HG02588 (cell line): ENCODE data around the gene METTL22.

Experiments
- ATAC-seq: cut with Tn5 transposase; IDR thresholded peaks from one replicate; pipeline ENCODE4 v1.9.1; 2021; ENCODE audit warnings: mild to moderate bottlenecking, moderate library complexity; ENCODE audit not compliant: unreplicated experiment

Gene METTL22, protein sequence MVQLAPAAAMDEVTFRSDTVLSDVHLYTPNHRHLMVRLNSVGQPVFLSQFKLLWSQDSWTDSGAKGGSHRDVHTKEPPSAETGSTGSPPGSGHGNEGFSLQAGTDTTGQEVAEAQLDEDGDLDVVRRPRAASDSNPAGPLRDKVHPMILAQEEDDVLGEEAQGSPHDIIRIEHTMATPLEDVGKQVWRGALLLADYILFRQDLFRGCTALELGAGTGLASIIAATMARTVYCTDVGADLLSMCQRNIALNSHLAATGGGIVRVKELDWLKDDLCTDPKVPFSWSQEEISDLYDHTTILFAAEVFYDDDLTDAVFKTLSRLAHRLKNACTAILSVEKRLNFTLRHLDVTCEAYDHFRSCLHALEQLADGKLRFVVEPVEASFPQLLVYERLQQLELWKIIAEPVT

DNA sequence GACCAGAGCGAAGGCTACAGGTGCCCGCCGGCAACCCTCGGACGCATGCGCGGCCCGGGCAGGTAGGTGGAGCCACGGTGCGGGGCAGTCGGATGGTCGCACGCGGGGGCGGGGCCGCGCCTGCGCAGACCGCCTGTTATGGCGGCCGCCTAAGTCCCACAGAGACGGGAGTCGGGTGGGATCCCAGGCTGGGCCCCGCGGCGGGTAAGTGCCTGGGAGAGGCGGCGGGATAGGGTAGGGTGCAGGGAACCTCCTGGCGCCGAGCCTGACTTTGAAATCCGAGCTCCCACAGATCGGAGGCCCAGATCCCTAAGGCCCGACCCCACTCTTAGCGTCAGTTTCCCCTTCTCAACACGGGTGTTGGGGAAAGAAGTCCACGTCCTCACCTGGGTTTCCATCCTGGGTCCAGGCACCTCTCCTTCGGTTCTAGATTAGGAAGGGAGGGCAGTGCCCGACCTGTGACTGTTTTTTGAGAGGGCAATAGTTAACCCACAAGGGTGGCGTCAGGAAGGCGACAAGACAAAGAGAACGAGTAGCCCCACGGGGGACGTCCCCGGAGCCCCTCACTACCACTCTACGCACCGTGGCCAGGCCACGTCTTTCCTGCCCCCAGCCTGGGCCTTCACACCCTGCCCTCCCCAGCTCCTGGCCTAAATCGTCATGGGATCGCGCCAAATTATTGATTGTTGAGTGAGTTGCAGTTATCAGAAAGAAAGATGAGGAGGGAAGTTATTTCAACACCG is at the start of gene METTL22:
METTL22 (plus strand) TSS at position 127 of the 743 bp plus-strand sequence. CDS start 3,968 bp downstream, outside the sequence.
- ATAC-seq = peak; percentile 91

DNA sequence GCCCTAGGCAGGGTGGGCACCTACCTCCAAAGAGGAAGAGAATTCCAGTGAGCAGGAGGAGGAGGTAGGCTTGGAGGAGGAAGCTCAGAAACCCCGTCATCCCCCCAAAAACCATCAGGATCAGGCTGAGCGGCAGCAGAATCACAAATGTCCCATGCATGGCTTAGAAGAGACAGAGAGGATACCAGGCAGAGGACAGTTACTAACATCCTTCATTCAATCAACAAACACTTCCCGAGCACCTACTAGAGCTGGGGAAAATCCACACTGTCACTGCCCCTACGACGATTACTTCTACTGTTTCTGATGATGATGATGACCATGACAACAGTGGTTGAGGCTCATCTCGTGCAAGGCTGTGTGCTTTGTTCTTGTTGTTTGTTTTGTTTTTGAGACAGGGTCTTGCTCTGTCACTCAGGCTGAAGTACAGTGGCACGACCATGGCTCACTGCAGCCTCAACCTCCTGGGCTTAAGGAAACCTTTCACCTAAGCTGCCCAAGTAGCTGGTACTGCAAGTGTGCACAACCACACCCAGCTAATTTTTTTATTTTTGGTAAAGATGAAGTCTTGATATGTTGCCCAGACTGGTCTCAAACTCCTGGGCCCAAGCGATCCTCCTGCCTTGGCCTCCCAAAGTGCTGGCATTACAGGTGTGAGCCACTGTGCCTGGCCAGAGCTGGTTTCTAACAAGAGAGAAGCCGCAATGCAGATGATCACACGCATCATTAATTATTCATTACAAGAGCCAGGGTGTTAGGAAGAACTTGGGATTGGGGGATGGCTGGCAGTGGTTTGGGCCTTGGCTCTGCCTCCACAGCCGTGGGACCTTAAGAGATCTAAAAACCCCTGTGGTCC is 49.2 kb upstream of the METTL22 start:
- ATAC-seq = no peak

DNA sequence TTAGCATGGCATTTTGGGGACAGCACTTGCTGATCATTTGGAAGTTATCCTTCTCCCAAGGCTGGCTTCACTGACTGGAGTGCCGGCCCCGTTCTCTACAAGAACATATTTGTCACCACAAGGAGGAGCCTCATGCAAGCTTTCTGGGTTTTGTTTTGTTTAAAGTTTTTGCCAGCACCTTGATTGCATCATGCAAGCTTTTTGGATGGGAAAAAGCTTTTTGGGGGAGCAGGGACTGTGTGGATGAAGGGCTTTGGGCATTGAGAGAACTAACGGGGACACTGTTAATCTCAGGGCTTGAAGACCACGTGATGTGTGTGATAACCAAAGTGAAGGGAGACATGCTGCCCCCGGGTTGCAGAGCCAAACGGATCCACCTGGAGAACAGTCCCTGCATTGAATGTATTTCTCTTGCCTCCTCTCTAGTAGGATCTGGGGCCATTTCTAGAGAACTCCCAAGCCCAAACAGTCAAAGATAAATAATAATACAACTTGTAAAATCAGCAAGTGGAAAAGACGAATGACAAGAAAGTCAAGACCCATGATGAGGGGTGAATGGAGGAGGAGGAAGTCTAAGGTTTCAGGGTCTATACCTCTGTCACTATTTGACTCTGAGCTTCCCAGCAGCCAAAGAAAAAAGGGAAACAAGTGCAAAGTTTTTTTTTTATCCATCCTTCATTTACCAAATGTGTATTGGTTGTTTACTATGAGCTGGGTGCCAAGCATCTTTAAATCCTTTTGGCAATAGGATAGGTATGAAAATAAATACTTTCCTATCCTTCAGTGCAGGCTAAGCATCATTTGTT is 48.4 kb upstream of the METTL22 start:
- ATAC-seq = no peak

DNA sequence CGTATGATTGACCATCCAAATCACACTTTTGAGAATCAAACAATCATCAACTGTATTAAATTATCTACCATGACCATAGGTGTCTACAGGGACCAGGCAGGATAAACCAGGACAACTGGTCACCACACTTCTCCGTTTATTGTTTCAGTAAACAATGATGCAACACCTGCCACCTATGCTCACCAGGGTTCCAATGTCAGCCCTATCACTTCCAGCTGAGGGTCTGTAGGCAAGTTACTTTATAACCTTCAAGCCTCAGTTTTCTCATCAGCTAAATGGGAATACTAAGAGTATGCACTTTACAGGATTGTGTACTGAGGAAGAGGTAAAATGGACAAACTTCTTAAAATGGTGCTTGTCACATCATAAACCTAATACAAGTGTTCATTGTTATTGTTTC is 46.1 kb upstream of the METTL22 start:
- no peak for ATAC-seq

DNA sequence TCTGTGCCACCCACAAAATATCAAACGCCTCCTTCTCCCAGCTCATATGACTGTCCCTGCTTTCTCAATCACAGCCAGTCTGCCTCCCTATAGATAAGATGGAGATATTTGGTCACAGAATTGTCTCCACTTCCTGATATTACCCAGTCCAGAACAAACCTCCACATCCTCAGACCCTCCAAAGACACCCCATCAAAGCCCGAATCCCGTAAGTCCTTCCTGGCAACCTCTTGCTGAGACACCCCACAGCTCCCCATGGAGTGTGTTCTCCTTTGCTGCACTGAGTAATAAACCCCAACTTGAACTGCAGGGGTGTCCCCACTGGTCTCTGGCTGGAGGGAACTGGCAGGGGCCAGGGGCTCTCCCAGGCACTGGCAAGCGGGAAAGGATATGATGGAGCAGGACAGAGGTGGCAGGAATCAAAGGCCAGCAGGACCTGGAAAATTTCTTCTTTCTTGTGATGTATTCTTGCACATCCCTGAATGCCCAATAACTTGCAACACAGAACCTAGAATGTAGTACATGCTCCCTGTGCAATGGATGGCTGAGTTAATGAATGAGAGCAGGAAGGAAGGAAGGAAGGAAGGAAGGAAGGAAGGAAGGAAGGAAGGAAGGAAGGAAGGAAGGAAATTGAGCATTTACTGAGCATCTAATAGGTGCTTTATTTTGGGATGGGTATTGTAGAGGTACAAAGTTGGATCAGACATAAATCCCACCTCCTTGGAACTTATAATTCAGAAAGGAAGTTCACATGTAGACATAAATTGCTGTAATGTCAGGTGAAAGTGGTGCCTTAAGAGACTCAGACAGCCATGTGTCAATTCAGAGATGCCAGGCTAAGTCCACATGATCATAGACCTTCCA is 45.1 kb upstream of the METTL22 start:
- ATAC-seq = no peak

DNA sequence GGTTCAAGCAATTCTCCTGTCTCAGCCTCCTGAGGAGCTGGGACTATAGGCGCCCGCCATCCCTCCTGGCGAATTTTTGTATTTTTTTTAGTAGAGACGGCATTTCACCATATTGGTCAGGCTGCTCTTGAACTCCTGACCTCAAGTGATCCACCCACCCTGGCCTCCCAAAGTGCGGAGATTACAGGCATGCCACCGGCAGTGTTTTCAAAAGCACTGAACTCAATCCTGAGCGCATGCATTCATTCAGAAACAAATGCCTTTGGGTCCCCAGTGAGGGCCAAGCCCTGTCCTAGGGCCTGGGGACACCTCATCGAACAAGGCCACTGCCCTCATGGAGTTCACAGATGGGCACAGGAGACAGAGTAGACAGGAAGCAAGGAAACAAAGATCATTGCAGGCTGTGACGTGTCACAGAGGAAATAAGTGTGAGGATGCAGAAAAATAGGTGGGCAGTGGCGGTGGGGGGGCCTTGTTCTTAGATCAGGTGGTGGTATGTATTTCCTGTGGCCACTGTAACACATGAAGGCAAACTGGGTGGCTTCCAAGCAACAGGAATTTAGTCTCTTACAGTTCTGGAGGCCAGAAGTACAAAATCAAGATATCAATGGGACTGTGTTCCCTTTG is 43.7 kb upstream of the METTL22 start:
- ATAC-seq = no peak

DNA sequence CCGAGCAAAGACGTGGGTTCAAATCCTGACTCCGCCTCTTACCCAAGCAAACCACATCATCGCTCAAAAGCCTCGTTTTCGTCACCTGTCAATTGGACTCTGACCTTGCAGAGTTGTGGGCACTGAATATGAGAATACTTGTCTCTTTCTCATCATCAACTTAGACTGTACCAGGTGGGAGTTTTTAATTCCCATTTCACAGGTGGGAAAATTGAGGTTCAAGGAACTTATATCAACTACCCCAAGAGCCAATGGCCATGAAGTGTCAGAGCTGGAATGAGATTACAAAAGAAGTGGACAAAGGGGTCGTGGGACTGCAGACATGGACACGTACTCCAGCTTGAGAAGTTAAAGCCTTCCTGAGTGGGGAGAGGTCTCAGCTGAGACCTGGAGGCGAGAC is 41.9 kb upstream of the METTL22 start:
- ATAC-seq = no peak

DNA sequence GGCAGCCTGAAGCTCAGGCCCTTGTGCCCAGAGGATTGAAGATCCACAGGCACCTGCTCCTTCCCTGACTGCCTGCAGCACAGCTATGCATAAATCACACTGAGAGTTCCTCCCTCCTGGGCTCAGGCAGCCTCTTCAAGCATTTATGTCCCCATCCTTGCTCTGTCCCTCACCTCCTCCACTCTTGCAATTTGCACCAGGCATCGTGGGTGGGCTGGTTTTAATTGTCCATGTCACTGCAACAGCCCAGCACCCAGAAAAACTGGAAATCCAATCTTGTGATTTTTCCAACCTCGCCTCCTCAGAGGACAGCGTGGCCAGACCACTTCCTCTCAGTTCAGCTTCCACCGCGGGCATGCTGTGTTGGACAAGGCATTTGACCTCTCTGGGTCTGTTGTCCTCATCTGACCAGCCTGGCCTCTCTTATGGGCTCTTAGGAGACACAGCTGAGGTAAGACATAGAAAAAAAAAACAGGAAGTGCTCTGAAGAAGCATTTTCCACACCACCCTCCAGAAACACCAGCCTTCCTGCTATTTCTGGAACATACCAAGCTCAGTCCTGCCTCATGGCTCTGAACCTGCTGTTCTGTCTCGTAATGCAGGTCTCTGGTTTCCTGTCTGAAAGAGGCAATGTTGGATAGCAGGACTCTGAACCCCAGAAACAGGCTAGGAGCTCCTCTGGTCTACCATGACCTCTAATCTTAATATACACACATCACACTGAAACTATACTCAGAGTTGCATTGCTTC is 39.5 kb upstream of the METTL22 start:
- ATAC-seq = no peak

DNA sequence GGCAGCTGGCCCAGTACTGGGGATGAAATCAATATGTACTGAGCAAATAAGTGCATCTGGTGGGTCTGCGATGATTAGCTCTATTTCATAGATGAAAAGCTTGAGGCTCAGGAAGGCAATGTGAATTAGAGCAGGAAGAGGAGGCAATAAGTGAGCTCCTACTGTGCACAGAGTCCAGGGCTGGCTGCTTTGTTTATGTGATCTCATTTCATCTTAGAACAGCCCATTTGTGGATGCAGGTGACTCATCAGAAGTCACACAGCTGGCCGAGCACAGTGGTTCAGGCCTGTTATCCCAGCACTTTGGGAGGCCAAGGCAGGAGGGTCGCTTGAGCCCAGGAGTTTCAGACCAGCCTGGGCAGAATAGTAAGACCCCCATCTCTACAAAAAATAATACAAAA is 38.3 kb upstream of the METTL22 start:
- no peak for ATAC-seq

DNA sequence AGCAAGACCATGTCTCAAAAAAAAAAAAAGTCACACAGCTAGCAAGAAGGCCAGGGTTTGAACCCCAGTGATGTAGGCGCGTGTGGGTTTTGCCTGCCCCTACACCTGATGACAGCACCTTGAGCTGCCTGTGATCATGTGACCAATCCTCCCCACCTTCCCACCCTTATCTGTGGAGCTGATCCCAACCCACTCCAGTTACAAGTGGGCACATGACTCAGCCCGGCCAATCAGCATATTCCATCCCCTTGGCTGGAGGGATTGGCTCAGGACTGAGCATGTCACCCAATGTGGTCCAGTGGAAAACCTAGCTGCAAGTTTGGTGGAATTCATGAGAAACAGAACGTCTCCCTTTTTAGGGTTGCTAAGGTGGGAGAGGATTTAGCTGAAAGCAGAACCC is 37.8 kb upstream of the METTL22 start:
- no peak for ATAC-seq

DNA sequence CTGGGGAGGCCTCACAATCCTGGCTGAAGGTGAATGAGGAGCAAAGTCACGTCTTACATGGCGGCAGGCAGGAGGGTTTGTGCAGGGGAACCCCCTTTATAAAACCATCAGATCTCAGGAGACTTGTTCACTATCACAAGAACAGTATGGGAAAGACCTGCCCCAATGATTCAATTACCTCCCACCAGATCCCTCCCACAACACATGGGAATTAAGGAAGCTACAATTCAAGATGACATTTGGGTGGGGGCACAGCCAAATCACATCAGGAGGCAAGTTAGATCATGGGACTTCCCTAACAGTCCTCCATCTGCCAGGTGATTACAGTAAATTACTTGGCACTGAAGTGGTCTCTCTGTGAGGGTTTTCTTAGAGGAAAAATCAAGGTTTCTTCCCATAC is 36.5 kb upstream of the METTL22 start:
- ATAC-seq = no peak

DNA sequence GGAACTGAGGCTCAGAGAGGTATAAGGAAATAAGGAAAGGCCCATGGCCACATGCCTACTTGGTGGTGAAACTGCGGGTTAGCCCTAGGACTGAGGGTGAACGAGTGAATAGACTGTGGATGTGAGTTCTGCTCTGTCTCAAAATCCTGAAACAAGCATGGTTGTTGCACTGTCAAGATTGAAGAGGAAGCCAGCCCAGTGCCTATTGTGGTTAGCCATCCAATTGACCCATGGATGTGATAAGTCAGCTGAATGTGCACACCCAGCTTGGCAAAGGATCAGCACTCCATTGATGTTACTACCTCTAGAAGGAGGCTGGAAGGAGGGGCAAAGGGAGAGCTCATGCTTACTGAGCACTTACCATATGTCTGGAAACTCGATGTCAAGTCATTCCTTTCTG is 35.6 kb upstream of the METTL22 start:
- ATAC-seq = no peak

DNA sequence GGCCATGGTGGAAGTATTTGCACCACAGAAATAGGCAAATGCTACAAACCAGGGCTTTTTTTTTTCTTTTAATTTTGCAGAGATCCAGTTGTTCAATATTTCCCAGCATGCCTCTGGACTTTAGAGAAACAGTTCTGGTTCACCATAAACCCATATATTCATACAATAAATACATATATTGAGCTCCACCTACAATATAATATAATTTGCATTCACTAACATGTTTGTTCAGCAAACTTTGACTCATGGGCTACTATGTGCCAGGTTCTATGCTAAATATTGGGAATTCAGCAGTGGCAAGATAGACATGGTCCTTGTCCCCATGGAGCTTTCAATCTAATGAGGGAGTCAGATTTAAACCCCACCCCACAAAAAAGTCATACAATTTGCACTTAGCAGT is 34.4 kb upstream of the METTL22 start:
- no peak for ATAC-seq

DNA sequence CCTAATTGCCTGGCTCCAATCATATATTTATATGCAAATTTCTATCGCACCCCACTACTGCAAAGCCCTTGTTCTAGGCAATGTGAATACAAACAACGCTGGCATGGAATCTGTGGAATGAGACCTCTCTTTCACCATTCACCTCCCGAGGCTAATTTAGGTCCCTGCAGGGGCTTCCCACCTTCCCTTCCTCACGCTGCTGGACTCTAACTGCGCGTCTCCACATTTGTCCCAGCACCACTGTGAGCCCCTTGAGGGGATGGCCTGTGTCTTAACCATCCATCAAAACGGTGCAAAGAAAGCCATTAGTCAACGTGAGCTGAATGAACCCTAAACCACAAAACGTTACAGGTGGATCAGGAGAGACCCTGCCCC is 32.8 kb upstream of the METTL22 start:
- ATAC-seq = no peak

DNA sequence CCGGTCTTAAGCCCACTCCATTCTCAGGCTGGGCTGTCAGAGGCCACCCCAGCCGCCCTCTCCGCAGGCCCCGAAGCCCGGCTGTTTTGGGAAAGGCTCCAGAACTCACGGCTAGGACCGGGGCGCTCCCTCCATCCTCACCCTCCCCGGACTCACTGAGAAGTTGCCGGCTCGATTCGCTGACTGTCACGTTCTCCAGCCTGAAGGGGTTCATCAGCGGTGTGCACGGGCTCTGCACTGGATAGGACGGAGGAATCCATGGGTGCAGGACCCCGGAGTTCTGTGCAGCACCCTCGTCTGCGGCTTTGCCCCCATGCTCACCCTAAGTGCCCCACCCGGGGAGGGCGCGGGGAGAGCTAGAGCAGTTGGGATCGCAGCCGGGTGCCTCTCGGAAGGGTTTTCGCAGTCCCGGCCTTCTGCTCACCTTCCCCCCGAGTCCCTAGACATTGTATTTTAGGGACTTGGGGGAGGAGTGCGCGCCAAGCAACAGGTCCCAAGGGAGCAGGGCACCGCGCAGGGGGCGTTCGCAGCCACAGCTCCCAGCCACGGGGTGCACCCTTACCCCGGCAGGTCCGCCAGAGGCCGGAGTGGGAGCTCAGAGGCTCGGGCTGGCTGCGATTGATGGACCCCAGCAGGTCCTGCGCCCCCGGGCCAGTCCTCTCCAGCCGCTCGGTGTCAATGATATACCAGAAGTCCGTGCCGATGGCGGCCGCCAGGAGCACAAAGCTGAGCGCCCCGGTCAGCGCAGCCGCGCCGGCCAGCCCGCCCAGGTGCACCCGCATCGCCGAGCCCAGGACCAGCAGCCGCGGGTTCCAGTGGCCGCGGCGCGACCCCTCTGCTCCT is 32.2 kb upstream of the METTL22 start:
- no peak for ATAC-seq

DNA sequence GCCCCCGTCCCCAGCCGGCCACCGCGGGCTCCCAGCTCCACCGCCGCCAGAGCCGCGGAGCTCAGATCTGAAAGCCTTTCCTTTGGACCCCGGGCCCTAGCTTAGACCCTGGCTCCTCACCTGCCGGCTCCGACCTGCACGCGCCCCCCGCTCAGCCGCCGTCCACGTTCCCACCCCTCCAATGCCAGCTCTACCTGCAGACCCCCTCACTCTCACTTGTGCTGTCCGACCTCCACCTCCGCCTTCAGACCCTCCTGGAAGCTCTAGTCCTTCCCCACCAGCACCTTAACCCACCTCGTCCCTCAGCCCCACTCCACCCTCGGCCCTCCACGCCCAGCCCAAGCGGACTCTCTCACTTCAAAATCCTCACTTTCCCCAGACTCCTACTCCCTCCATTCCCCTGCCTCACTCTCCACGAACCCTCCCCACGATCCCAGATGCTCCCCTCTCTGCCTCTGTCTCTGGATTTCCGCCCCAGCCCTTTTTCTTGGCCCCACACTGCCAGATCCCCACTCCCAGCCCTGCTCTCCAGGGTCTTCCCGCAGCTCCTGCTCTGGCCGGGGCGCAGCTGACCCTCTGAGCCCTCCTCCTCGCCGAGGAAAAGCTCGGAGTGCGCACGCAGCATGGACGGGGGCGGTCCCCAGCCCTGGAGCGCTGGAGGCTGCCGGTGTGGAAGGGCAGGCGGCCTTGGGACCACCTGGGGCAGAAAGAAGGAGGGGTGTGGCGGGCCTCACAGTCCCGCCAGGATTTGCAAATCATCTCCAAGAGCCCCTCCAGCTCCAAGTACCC is 31.4 kb upstream of the METTL22 start, which contains the start of gene TMEM114:
TMEM114 (minus strand) TSS at position 612 of the 789 bp plus-strand sequence. CDS start 673 bp downstream, outside the sequence.
- no peak for ATAC-seq

DNA sequence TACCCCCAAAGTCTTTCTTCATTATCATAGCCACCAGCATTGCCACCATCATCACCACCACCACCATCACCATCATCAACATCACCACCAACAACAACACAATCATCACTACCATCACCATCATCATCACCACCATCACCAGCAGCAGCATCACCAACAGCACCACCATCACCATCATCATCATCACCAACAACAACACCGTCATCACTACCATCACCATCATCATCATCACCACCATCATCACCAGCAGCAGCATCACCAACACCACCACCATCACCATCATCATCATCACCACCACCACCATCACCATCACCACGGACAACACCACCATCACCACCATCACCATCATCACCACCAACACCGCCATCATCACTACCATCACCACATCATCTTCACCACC is 30.7 kb upstream of the METTL22 start:
- ATAC-seq = no peak
